Central memory CD8-positive, alpha-beta T cell (primary cell): ENCODE results near the gene LRRC59.

Source experiments
- ATAC-seq: fragments of 150-1000 bp; cut with Tn5 transposase; replicated peaks from 2 replicates; pipeline ENCODE4 v1.10.0; 2022; ENCODE audit warnings: mild to moderate bottlenecking, moderate FRiP score, moderate number of reproducible peaks; ENCODE audit not compliant: poor library complexity, severe bottlenecking; ENCODE audit errors: extremely low read depth
- DNase-seq, 2 donors: peaks; one replicate each; pipeline ENCODE4 v3.0.0; 2021; ENCODE audit warnings: low spot score in 2 of 2
- H3K27ac Mint-ChIP-seq: one replicate; pipeline ENCODE4 v1.8.0; 2022; ENCODE audit warnings: low read depth, mild to moderate bottlenecking, moderate library complexity, mixed read lengths
- H3K27me3 Mint-ChIP-seq: one replicate; pipeline ENCODE4 v1.8.0; 2022; ENCODE audit warnings: mixed read lengths
- H3K36me3 Mint-ChIP-seq: one replicate; pipeline ENCODE4 v1.8.0; 2022; ENCODE audit warnings: mild to moderate bottlenecking, moderate library complexity, mixed read lengths; ENCODE audit not compliant: insufficient read depth
- H3K4me1 Mint-ChIP-seq: one replicate; pipeline ENCODE4 v1.8.0; 2022; ENCODE audit warnings: mixed read lengths
- H3K4me3 Mint-ChIP-seq: one replicate; pipeline ENCODE4 v1.8.0; 2022; ENCODE audit warnings: mild to moderate bottlenecking, moderate library complexity, mixed read lengths
- H3K9me3 Mint-ChIP-seq: one replicate; pipeline ENCODE4 v1.8.0; 2022; ENCODE audit warnings: mixed read lengths

The LRRC59 gene

DNA sequence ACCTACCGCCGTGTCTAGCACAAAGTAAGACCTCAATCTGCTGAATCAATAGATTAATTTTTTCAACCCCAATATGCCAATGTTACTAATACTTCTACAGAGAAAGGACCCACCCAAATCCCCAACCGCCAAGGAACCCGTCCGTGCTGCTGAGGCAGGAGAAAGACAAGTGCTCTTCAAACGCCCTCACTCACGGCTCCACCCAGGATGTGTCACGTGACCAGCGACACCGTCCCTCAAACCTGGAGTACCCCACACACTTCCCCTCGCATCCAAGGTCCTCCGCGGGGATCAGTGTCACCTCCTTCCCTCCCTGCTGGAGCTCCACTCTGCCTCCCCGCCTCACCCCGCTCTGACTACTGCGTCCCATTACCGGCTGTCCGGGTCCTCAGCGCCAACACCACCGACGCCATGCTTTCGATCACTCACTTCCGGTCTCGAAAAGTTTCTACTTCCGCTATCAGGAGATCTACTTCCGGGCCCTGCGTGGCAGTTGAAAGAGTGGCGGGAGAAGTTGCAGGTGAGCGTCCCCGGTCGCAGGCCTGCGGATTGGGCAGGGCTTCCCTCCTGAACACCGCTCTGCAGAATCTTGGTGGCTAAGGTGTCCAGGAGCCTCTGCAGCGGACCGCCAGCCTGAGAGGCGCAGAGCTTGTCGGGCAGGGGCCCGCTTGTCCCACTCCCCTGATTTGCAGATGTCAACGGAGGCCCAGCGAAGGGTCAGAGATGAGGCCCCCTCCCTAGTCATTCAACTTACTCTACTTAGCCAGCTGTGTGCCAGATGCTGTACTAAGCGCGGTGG lies 24.4 kb downstream of the LRRC59 start, which contains the start of the genes EME1 and MRPL27:
Gene EME1 (plus strand): TSS at position 472 of the 799 bp plus-strand sequence. CDS start 1,980 bp downstream, outside the sequence.
Gene MRPL27 (minus strand): TSS at position 427 of the 799 bp plus-strand sequence. CDS start 14 bp downstream, at position 413.
- peaks cover 16% of the 10 kb centered on the region for H3K36me3 Mint-ChIP-seq
- H3K9me3 Mint-ChIP-seq, result no peaks in the 10 kb centered on the region
- H3K27me3 Mint-ChIP-seq, result no peaks in the 10 kb centered on the region
- ATAC-seq (peak; percentile 95), DNase-seq (peak; percentile 82 to 84)
- peak within 1 kb of the TSS; percentile 97 for H3K27ac Mint-ChIP-seq
- peak within 1 kb of the TSS; percentile 92 for H3K4me3 Mint-ChIP-seq
- peaks cover 24% of the 10 kb centered on the region for H3K4me1 Mint-ChIP-seq

DNA sequence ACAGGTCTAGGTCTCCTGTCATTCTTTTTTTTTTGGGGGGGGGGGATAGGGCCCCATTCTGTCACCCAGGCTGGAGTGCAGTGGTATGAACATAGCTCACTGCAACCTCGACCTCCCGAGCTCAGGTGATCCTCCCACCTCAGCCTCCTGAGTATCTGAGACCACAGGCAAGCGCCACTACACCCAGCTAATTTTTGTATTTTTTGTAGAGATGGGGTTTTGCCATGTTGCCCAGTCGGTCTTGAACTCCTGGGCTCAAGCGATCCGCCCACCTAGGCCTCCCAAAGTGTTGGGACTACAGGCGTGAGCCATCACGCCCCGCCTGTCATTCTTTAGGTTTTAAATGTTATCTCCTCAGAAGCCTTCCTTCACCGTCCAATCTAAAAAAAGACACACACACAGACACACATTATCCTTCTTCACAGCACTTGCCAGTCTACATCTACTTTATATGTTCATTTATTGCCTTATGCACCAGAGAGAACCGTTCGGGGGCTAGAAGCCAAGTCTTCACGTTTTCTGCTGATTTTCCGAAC lies 25.0 kb downstream of the LRRC59 start:
- Mint-ChIP-seq H3K27ac (peak overlapping the region; percentile 97), H3K27me3 (no peaks in the 10 kb centered on the region), H3K9me3 (no peaks in the 10 kb centered on the region), H3K36me3 (peaks cover 19% of the 10 kb centered on the region), H3K4me3 (peak overlapping the region; percentile 92), H3K4me1 (peaks cover 29% of the 10 kb centered on the region)
- ATAC-seq, result peak; percentile 19
- DNase-seq, result no peak

DNA sequence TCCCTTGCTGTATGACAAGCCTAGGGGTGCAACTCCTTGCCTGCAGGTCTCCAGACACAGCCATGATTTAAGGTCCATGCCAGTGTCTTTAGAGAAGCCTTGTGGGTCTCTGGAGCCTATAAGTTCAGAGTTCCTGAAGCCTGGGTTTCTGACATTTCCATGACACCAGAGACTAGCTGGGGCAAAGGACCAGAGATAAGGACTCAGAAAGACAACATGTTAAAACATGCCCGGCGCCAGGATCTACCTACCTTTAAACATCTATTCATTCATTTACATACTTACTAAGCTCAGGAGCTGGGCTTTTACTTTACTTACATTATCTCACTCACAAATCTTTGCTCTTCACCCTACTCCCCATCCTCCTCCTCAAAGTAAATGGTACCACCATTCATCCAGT lies 25.8 kb downstream of the LRRC59 start:
- ATAC-seq (no peak), DNase-seq (no peak)
- H3K27ac Mint-ChIP-seq, result peak overlapping the region; percentile 65
- peaks cover 19% of the 10 kb centered on the region for H3K36me3 Mint-ChIP-seq
- H3K4me3 Mint-ChIP-seq, result peak overlapping the region; percentile 92
- H3K9me3 Mint-ChIP-seq, result no peaks in the 10 kb centered on the region
- no peaks in the 10 kb centered on the region for H3K27me3 Mint-ChIP-seq
- H3K4me1 Mint-ChIP-seq, result peaks cover 29% of the 10 kb centered on the region

DNA sequence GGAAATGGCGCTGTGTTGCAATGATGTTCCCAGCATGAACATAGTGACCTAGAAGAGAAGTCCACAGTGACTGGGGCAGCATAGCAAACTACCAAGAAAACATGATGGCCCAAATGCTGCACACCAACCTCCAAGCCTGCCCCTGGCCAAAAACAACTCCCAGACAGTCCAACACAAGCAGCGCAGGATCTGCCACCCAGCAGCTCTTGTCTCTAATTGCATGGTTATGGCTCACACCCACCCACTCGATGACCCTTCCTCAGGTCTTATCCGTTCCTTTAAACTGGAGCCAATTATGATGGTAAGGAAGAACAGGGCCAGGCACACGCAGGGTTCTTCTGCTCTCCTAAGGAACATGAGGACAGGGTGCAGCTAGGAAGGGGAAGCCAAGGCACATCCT lies 27.3 kb downstream of the LRRC59 start:
- DNase-seq (no peak), ATAC-seq (no peak)
- Mint-ChIP-seq H3K9me3 (no peaks in the 10 kb centered on the region), H3K27ac (no peak overlapping the region), H3K27me3 (no peaks in the 10 kb centered on the region), H3K36me3 (peaks cover 24% of the 10 kb centered on the region), H3K4me3 (peak overlapping the region; percentile 32), H3K4me1 (peaks cover 36% of the 10 kb centered on the region)

DNA sequence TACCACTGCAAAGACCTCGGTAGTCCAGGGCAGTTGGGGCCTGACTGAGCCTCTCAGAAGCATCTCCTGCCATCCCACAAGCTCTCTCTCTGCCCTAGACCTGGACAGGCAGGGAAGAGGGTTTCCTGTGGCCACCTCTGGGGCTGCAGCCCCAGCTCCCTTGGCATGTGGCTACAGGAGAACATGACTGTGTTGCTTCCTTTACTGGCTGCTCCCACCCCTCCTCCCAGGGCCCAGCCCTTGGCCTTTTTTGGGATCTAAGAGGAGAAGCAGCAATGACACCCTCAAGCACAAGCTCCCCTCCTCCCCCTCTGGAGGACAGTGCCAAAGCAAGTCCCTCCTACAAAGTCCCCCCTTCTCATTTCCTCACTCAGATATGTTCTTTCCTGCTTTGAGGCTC lies 29.9 kb downstream of the LRRC59 start:
- Mint-ChIP-seq H3K9me3 (no peaks in the 10 kb centered on the region), H3K27me3 (no peaks in the 10 kb centered on the region), H3K36me3 (peaks cover 17% of the 10 kb centered on the region), H3K4me3 (no peak overlapping the region), H3K27ac (peak overlapping the region; percentile 68), H3K4me1 (peaks cover 28% of the 10 kb centered on the region)
- DNase-seq (no peak), ATAC-seq (no peak)

DNA sequence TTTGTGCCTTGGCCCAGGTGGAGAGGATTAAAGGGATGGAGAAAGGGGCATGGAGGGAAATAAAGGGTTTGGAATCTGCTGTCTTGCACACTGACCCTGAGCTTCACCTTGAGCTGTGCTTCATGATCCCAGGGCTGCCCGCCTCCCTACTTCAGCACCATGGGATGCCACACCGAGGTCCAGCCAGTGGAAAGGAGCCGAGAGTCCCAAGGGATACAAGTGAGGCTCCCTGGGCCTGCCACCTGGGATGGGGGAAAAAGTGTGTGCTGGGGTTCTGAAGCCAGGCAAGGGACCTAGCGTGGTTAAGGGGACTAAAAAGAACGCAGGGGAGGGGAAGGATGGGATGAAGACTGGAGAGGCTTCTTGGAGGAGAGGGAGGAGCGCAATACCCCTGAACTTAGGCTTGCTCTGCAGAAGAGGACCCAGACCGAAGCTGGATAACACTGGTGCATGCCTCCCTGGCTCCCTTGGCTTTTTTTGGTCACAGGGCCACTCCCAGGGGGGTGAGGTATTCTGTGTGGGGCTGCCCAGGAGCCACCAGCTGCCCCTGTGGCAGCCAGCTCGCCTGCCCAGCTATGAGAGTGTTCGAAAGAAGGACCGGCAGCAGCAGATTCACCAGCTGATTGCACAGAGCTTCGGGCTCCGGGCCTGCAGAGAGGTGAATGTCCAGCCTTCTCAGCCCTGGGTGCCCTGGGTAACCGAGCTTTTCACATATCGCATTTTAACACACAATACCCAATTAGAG lies 31.5 kb downstream of the LRRC59 start:
- DNase-seq, result no peak
- Mint-ChIP-seq H3K4me3 (no peak overlapping the region), H3K36me3 (peaks cover 17% of the 10 kb centered on the region), H3K9me3 (no peaks in the 10 kb centered on the region), H3K4me1 (peaks cover 23% of the 10 kb centered on the region), H3K27me3 (no peaks in the 10 kb centered on the region), H3K27ac (peak overlapping the region; percentile 70)
- ATAC-seq, result no peak

DNA sequence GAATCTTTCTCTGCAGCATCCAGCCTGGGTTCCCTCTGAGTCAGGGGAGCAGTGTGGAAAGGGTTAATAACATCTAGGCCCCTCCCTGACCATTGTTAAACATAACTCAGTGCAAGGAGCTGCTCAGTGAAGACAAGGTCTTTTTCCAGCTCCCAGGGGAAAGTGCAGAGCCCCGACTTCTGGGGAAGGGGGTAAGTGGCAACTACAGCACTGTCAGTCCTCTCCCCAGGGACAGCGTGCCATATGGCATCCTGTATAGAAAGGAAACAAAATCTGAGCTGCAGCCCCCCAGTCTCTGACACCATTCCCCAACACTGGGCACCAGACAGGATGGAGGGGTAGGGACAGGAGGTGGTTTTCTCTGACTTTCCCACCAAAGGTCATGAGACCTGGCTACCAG lies 32.2 kb downstream of the LRRC59 start:
- Mint-ChIP-seq H3K27me3 (no peaks in the 10 kb centered on the region), H3K36me3 (peaks cover 16% of the 10 kb centered on the region), H3K27ac (peak overlapping the region; percentile 70), H3K9me3 (no peaks in the 10 kb centered on the region), H3K4me3 (no peak overlapping the region), H3K4me1 (peaks cover 23% of the 10 kb centered on the region)
- no peak for ATAC-seq
- no peak for DNase-seq

DNA sequence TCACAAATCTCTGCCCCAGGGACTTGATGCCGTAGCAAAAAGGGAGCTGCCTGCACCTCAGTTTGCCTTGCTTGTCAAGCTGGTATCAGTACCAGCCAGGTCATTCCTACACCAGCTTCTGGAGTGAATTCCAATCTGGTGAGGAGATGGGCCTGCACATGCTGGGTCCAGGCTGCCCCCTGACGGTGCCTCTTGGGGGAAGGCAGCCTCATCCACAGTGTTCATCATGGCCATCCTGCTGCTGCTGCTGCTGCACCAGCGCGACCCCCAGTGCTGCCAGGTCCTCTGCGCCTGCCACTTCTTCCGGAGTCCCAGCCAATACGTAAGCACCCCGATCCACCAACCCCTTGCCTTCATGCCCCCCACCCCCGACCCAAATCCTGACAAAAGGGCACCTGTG lies 32.6 kb downstream of the LRRC59 start:
- H3K27me3 Mint-ChIP-seq, result no peaks in the 10 kb centered on the region
- peaks cover 18% of the 10 kb centered on the region for H3K36me3 Mint-ChIP-seq
- ATAC-seq (no peak), DNase-seq (no peak)
- H3K27ac Mint-ChIP-seq, result no peak overlapping the region
- peaks cover 23% of the 10 kb centered on the region for H3K4me1 Mint-ChIP-seq
- H3K9me3 Mint-ChIP-seq, result no peaks in the 10 kb centered on the region
- no peak overlapping the region for H3K4me3 Mint-ChIP-seq

DNA sequence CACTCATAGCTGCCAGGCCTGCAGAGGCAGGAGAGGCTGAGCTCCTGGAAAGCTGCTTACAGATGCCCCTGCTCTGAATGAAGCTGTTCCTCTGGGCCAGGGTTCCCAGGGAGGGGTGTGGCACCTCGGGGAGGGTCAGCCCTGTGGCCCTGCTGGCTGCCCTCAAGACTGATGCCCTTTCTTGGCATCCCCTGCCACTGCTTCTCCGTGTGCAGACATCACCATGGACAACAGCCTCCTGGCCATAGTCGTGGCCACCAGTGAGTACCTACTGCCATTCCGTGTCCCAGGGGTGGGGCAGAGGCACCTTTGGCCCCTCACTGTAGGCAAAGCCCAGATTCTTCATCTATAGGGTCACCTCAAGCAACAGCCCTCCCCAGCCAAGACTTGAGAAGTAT lies 33.3 kb downstream of the LRRC59 start:
- Mint-ChIP-seq H3K27ac (no peak overlapping the region), H3K27me3 (no peaks in the 10 kb centered on the region), H3K9me3 (no peaks in the 10 kb centered on the region), H3K4me3 (no peak overlapping the region), H3K4me1 (peaks cover 23% of the 10 kb centered on the region), H3K36me3 (peaks cover 18% of the 10 kb centered on the region)
- ATAC-seq (no peak), DNase-seq (no peak)

DNA sequence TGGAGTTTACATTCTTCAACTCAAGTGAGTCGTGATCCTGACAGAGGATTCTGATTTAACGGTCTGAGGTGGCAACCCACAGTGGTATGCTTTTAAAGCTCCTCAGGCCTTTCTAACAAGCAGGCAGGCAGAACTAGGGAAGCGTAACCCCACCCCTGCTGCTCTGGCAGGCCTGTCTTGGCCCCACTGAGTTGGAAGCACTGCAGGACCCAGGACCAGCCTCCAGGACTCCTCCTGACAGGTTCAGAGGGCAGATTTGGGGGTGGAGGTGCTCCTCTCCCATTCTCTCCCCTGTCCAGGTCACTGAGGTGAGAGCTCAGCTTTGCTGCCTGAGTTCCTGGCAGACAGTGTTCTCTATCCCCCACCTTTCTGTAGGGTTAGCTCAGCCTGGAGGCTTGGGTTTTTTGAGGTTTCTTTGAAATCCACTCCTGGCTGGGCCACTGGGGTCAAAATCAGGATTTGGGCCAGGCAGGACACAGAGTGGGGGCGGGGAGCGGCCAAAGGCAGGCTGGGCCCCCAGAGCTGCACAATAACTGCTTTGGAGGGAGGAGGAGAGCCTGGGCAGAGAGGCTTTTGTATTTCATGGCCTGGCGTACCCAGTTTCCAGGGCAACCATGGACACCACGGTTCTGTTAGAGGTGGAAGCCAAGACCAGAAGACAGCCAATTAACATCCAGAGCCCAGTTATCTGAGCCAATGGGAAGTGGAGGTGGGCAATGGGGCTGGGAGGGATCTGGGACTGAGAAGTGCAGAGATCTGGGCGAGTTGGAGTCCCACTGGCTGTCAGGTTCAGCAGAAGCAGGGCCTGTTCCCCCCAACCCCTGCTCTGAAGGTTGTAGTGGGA lies 33.9 kb downstream of the LRRC59 start:
- H3K27me3 Mint-ChIP-seq, result no peaks in the 10 kb centered on the region
- ATAC-seq (no peak), DNase-seq (no peak)
- no peak overlapping the region for H3K4me3 Mint-ChIP-seq
- peaks cover 23% of the 10 kb centered on the region for H3K4me1 Mint-ChIP-seq
- no peak overlapping the region for H3K27ac Mint-ChIP-seq
- no peaks in the 10 kb centered on the region for H3K9me3 Mint-ChIP-seq
- peaks cover 17% of the 10 kb centered on the region for H3K36me3 Mint-ChIP-seq

DNA sequence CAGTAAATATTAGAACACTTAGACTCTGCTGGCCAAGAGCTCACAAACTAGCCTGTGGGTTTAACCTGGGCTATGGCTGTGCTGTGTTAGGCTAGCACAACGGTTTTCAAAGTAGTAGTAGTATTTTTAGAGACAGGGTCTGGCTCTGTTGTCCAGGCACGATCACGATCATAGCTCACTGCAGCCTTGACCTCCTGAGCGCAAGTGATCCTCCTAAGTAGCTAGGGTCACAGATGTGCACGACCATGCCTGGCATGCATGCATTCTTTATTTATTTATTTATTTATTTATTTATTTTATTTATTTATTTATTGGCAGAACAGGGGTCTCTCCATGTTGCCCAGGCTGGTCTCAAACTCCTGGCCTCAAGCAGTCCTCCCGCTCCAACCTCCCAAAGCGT lies 34.7 kb downstream of the LRRC59 start:
- DNase-seq (no peak), ATAC-seq (no peak)
- Mint-ChIP-seq H3K27ac (no peak overlapping the region), H3K4me1 (peaks cover 17% of the 10 kb centered on the region), H3K27me3 (no peaks in the 10 kb centered on the region), H3K9me3 (no peaks in the 10 kb centered on the region), H3K4me3 (no peak overlapping the region), H3K36me3 (peaks cover 9% of the 10 kb centered on the region)
